ENCODE results near the gene SGMS1. TPM values are rescaled to one million over a fixed set of nuclear protein-coding genes. Genes with fewer than 3 reads are reported as not detected.

The SGMS1 gene
- polyA plus RNA-seq, 2 of the 4 experiments (the other 2 are of a cell fraction): 22.7 to 28.2 TPM

GRCh38 chr10:50501924-50502452 lies 121.8 kb downstream of the SGMS1 start:
- ATAC-seq: peak; percentile 43 to 72; a peak in 4 of 6 replicates
- DNase-seq (ENCODE audit: low read depth in 1 of 2, low spot score in 1 of 2): peak in 1 of 2 experiments; percentile 24
- 71% methylated on average over 1 of the region's 1 CpG for WGBS (ENCODE audit: missing lambda C conversion rate)
- Histone ChIP-seq H3K27ac (peak overlapping the region; percentile 21 to 41; a peak in 1 of 6 replicates), H3K4me1 (peaks cover 24% of the 10 kb centered on the region), H3K9me3 (no peaks in the 10 kb centered on the region), H3K4me3 (no peak overlapping the region), H3K4me2 (peak overlapping the region; percentile 9; the same call in 1 of the 3 replicates)
- TF ChIP-seq SREBF2 (IDR thresholded peaks at IDR 0.05): no peak
- TF ChIP-seq MYC (IDR thresholded peaks at IDR 0.05; ENCODE audit: borderline replicate concordance, low read length): no peak
- TF ChIP-seq NFE2L2 (conservative IDR thresholded peaks at IDR 0.05; ENCODE audit: low read length): no peak
- TF ChIP-seq TP53 (CRISPR knock-in tag; IDR thresholded peaks at IDR 0.05): no peak
- no peak for FAIRE-seq
- ChIA-PET POLR2A (interaction anchor here (0.5 kb wide), 1 partner anchor 86 kb away, joined by 8 read pairs; no protein-coding TSS in a partner anchor), CTCF (no interaction called here)

DNA sequence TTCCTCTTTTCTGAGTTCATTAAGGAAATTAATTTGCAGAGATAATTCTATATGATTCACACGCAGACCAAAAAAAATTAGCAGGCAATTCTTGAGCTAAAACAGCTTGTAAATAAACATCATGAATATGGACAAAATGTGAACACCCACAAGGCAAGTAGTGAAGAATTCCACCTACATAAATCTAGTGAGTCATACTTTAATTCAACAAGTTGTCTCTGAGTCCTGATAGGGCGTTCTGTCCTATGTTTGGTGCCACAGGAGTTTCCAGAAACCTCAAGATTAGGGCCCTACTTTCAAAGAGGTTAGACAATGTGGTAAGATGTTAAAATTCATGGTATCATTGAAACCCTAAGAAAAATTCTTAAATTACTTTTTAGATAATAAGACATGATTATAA lies 122.3 kb downstream of the SGMS1 start:
- Histone ChIP-seq H3K27ac (peak overlapping the region in 1 of 2 experiments; percentile 21; a peak in 1 of 6 replicates), H3K4me2 (peak overlapping the region; percentile 9; the same call in 1 of the 3 replicates), H3K4me3 (no peak overlapping the region), H3K9me3 (no peaks in the 10 kb centered on the region), H3K4me1 (peaks cover 24% of the 10 kb centered on the region)
- ATAC-seq (peak in 1 of 2 experiments; percentile 80; a peak in 3 of 6 replicates), FAIRE-seq (no peak), DNase-seq (ENCODE audit: low read depth in 1 of 2, low spot score in 1 of 2) (peak in 1 of 2 experiments; percentile 34)
- ChIA-PET POLR2A (no interaction called here), CTCF (no interaction called here)
- no peak for TF ChIP-seq FOSL2 (IDR thresholded peaks at IDR 0.05)
- peak; percentile 54 for TF ChIP-seq FOSL2 (CRISPR knock-in tag; IDR thresholded peaks at IDR 0.05)
- no peak for TF ChIP-seq MAX (IDR thresholded peaks at IDR 0.05)
- WGBS (ENCODE audit: missing lambda C conversion rate): 50% methylated on average over 2 of the region's 2 CpGs

DNA sequence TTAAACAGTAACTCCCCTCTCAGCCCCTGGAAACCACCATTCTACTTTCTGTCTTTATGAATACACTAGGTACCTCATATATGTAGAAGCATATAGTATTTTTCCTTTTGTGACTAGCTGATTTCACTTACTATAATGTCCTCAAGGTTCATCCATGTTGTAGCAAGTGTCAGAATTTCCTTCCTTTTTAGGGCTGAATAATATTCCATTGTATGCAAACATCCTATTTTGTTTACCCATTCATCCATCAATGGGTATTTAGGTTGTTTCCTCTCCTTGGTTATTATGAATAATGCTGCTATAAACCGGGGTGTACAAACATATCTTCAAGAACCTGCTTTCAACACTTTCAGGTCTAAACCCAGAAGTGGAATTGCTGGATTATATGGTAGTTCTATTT lies 125.3 kb downstream of the SGMS1 start:
- DNase-seq (ENCODE audit: low read depth in 1 of 2, low spot score in 1 of 2): no peak
- Histone ChIP-seq H3K27ac (no peak overlapping the region), H3K9me3 (no peaks in the 10 kb centered on the region), H3K4me1 (peaks cover 22% of the 10 kb centered on the region), H3K4me3 (no peak overlapping the region), H3K4me2 (no peak overlapping the region)
- ChIA-PET CTCF (no interaction called here), POLR2A (no interaction called here)
- no peak for FAIRE-seq
- WGBS (ENCODE audit: missing lambda C conversion rate): 65% methylated on average over 1 of the region's 1 CpG
- TF ChIP-seq JUNB (IDR thresholded peaks at IDR 0.05): no peak
- no peak for TF ChIP-seq EP300 (IDR thresholded peaks at IDR 0.05)
- no peak for TF ChIP-seq POLR2A (IDR thresholded peaks at IDR 0.05; ENCODE audit: low read length)
- TF ChIP-seq ESRRA (IDR thresholded peaks at IDR 0.05; ENCODE audit: borderline replicate concordance, low read length): no peak
- no peak for TF ChIP-seq HOXB13 (CRISPR knock-in tag; IDR thresholded peaks at IDR 0.05; ENCODE audit: low read depth)
- no peak for TF ChIP-seq PHF8 (IDR thresholded peaks at IDR 0.05; ENCODE audit: borderline replicate concordance, low read depth)
- TF ChIP-seq NPAS2 (CRISPR knock-in tag; IDR thresholded peaks at IDR 0.05; ENCODE audit: borderline replicate concordance): no peak
- TF ChIP-seq, protein P1, sequence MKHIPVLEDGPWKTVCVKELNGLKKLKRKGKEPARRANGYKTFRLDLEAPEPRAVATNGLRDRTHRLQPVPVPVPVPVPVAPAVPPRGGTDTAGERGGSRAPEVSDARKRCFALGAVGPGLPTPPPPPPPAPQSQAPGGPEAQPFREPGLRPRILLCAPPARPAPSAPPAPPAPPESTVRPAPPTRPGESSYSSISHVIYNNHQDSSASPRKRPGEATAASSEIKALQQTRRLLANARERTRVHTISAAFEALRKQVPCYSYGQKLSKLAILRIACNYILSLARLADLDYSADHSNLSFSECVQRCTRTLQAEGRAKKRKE (CRISPR knock-in tag; IDR thresholded peaks at IDR 0.05; ENCODE audit: low read depth): no peak
- TF ChIP-seq ZNF302 (CRISPR knock-in tag; IDR thresholded peaks at IDR 0.05): no peak
- TF ChIP-seq USF2 (IDR thresholded peaks at IDR 0.05): no peak
- TF ChIP-seq ELK1 (IDR thresholded peaks at IDR 0.05; ENCODE audit: low read depth, low read length): no peak
- TF ChIP-seq FOSB (CRISPR knock-in tag; IDR thresholded peaks at IDR 0.05): no peak
- no peak for TF ChIP-seq GATA3 (IDR thresholded peaks at IDR 0.05; ENCODE audit: borderline replicate concordance)
- no peak for TF ChIP-seq JUN (IDR thresholded peaks at IDR 0.05)
- ATAC-seq: no peak

All from A549 (cell line).